Activated CD4-positive, alpha-beta T cell treated with anti-CD3 and anti-CD28 coated beads for 4 hours (primary cell): Measurements from ENCODE around the gene LTB4R.
"Not testable (repeated sequence)": the region's sequence is repeated elsewhere in the genome, so short reads cannot be mapped to it uniquely, and the experiment has no call there.

Experiments
- DNase-seq, 2 donors: peaks; one replicate each; pipeline ENCODE4 v3.0.0-alpha.2; 2020

Gene LTB4R

GRCh38 chr14:24348186-24348585 is 36.9 kb downstream of the LTB4R start:
- DNase-seq, result no peak

GRCh38 chr14:24349742-24350141 is 38.4 kb downstream of the LTB4R start:
- no peak for DNase-seq

DNA sequence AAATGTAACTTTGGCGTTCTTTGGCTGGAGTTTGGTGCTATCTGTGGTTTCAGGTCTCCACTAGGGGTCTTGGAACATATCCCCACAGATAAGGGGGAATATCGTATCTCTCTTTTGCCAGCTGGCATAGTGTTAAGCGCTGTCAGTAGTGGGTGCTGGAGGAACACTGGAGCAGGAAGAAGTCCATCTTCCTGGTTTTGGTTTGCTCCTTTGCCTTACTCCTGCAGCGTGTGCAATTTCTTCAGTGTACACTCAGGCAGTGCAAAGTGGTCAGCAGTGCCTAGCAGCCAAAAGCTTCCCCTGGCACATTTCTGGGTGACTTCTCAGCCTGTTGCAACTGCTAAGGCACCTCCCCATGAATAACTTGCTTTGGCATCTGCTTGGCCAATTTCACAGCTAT is 40.2 kb downstream of the LTB4R start:
- DNase-seq, result no peak

DNA sequence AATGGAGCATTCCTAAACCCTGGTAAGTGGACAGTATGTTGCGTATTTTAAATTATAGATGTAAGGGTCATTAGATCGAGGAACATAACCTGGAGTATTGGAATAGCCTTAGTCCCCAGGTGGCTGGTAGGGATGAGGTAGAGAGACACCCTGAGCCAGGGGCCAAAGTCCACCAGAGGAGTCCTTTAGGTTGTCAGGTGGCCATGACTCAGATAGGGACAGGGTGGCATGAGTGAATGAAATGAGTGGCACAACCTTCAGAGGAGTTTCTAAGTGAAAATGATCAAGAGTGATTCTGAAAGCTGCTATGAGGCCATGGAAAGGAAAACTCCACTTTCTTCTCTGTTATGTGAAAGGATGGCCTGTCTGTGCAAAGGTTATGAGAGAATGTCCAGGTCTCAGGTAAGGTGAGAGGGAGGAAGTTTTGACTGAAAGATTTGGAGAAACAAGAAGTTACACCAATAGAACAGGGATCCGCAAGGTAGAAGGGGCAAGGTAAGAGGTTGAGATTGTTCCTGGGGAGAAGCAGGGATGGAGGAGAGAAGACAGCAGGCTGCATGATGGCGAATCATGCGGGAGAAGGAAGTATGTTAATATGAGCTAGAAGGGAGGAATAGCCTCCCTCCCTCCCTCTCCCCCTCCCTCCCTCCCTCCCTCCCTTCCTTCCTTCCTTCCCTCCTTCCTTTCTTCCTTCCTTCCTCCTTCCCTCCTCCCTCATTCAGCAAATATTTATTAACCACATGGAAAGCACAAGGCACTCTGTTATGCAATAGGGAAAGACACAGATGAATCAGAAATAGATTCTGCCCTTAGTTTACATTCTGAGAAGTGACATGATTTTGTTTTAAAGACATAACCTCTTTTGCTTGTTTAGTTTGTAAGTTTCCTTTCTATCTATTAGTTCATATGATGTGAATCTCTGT is 42.5 kb downstream of the LTB4R start:
- DNase-seq, result no peak

- not testable (repeated sequence) for DNase-seq
Measured at GRCh38 chr14:24354482-24354825, 43.2 kb downstream of the LTB4R start.

- DNase-seq, result no peak
Measured at GRCh38 chr14:24355009-24355408, 43.7 kb downstream of the LTB4R start.

- no peak for DNase-seq
Measured at GRCh38 chr14:24356208-24356607, 44.9 kb downstream of the LTB4R start.

- no peak for DNase-seq
Measured at GRCh38 chr14:24360281-24360680, 49.0 kb downstream of the LTB4R start.

GRCh38 chr14:24361326-24361725 is 50.0 kb downstream of the LTB4R start:
- no peak for DNase-seq

- no peak for DNase-seq
Measured at GRCh38 chr14:24362241-24362960, 51.1 kb downstream of the LTB4R start.

DNA sequence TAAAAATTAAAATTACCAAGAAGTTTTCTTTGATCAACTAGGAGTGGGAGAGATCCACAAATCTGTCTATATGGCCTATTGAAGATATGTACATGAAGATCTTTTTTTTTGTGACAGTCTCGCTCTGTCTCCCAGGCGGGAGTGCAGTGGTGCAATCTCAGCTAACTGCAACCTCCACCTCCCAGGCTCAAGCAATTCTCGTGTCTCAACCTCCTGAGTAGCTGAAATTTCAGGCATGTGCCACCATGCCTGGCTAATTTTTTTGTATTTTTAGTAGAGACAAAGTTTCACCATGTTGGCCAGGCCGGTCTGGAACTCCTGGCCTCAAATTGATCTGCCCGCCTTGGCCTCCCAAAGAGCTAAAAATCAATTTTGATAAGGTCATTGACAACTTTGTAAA is 52.1 kb downstream of the LTB4R start:
- no peak for DNase-seq

DNA sequence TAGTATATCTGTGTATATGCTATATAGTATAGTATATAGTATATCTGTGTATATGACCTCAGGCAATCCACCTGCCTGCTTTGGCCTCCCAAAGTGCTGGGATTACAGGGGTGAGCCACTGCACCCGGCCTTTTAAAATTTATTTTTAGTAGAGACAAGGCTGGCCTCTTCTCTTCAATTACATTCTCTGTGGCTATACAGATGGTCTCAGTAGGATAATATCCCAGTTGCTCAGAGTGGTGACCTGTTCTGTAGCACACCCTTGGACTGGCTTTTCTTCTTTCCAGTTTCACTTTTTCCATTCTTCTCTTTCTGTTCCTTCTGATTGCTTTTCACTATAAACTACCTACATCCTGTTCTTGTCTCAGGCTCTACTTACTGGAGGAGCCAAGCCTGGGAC is 53.5 kb downstream of the LTB4R start:
- DNase-seq, result no peak

DNA sequence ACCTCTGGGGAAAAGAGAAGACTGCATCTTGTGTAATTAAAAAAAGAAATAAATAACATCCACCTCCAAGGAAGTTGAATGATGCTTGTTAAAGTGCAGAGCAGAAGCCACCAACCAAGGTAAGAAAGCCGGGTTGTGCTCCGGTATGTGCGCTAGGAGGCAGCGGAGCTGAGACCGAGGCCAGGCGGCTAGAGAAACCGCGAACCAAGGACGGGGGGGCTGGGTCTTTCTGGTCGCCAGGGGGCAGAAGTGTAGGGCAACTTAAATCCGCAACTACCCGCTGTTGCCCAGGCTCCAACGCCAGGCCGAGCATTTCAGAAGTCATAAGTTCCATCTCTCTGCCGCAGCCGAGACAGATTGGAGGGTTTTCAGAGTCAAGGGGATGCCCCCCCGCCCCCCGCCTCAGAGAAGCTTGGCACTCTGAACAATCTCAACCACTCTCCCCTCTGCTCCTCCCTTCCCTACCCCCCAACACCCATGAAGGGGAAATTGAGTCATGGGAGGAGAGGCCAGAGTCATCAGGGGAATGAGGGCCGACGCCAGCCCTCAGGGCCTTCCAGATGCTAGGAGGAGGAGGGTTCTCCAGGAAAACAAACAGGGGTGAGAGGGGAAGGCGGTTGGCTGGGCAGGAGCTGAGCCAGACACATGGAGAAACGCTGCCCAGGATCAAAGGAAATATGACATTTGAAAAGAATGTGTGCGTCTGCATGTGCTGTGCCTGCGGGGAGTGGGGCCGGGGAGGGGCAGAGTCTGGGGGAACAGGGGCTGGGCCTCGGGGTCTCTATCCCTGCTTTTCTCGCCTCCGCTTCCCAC is 54.5 kb downstream of the LTB4R start:
- DNase-seq, result peak; percentile 55 to 57

DNA sequence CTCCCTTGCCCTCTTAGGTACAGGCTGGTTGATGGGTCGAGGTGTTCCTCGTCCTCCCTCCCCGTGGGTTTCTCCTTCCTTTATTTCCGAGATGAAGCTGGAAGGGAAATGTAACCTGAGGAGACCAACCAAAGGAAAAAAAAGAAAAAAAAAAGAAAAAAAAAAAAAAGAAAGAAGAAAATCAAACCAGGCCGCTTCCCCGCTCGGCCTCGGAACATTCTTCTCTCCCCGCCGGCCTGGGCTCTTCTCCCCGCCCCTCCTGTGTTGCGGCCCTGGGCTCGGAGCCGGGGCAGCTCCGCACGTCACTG is 55.1 kb downstream of the LTB4R start:
- no peak for DNase-seq

DNA sequence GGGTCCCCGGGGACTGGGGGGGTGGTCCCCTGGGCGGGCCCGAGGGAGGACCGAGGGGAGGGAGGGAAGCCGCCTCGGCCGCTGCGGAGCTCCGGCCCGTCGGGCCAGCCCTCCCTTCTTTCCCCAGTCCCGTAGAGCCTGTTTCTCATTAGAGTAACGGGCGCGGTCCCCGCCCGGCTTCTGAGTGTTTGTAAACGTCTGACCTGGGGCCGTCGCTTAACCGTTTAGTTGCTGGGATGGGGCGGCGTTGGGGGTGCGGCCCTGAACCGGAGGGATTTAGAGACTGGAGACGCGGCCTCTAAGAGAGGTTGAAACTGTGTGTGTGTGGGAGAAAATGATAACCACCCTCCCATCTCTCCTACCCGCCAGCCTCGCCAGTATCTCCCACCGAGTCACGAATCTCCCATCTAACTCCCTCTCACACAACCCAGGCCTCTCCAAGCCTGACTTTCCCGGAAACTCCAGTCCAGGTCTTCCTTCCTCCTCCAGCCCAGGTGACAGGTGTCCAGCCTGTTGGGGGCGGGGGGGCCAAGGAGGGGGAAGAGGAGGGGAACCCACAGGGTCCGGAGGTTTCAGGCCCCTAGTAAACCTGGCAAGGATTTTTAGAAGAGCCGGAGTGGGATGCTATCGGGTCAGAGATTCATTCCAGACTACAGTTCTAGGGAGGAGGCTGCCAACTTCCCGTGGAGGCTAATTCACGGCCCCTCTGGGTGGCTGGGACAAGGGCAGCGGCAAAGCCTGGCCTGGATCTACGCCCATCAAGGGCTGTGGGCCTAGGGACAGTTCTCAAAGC is 55.6 kb downstream of the LTB4R start:
- peak in 1 of 2 donors; percentile 4 for DNase-seq
